ENCODE results near the gene PCDHGC5. TPM values are rescaled to one million over a fixed set of nuclear protein-coding genes. Genes with fewer than 3 reads are reported as not detected.

Gene PCDHGC5
- polyA plus RNA-seq, 4 donors: 0.24 to 1.0 (median 0.38) TPM

DNA sequence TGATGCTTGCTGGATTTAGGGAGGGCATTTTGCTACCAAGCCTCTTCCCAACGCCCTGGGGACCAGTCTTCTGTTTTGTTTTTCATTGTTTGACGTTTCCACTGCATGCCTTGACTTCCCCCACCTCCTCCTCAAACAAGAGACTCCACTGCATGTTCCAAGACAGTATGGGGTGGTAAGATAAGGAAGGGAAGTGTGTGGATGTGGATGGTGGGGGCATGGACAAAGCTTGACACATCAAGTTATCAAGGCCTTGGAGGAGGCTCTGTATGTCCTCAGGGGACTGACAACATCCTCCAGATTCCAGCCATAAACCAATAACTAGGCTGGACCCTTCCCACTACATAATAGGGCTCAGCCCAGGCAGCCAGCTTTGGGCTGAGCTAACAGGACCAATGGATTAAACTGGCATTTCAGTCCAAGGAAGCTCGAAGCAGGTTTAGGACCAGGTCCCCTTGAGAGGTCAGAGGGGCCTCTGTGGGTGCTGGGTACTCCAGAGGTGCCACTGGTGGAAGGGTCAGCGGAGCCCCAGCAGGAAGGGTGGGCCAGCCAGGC is 23.0 kb downstream of the PCDHGC5 start:
- no peak for DNase-seq (ENCODE audit: low read depth in 4 of 4, low spot score in 3 of 4)

- no peak for DNase-seq (ENCODE audit: low read depth in 4 of 4, low spot score in 3 of 4)
Observed at GRCh38 chr5:141512390-141512910, 23.6 kb downstream of the PCDHGC5 start.

- DNase-seq (ENCODE audit: low read depth in 4 of 4, low spot score in 3 of 4): no peak
Observed at GRCh38 chr5:141512911-141513626, 24.2 kb downstream of the PCDHGC5 start.

GRCh38 chr5:141513627-141514329 is 24.9 kb downstream of the PCDHGC5 start:
- DNase-seq (ENCODE audit: low read depth in 4 of 4, low spot score in 3 of 4): peak in 1 of 4 donors; percentile 77

- DNase-seq (ENCODE audit: low read depth in 4 of 4, low spot score in 3 of 4): no peak
Observed at GRCh38 chr5:141514330-141515133, 25.7 kb downstream of the PCDHGC5 start.

- no peak for DNase-seq (ENCODE audit: low read depth in 4 of 4, low spot score in 3 of 4)
Observed at GRCh38 chr5:141515141-141515540, 26.3 kb downstream of the PCDHGC5 start.

DNA sequence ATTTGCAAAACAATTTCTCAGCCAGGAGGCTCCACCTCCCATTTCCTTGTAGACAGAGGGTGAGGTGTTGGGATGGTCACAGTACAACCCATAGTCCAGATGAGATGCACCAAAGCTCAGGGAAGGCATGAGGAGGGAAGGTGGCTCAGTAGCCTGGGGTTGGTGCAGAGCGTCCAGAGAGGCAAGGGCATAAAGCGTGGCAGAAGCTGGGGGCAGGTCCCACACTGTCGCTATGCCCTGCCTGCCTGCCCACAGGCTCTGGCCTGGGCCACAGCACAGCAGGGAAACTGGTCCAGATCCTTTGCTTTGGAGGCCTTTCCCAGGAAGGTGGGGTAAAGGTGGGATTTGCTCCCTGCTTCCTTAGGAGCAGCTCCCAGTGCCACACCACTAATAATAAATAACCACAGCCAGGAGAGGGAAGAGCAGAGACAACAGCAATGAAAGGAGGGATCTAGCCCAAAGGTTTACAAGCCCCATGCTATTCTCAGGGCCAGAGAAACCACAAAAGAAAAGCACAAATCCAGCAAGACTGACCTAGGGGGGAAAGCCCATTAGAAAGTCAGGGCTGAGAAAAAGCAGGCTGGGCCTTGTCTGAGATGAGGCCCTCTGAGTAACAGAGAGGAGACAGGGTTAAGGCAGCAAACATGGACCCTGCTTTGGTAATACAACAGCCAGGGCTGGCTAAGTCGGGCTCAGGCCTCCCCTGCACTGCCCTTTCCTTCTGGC is 27.2 kb downstream of the PCDHGC5 start:
- DNase-seq (ENCODE audit: low read depth in 4 of 4, low spot score in 3 of 4): no peak

DNA sequence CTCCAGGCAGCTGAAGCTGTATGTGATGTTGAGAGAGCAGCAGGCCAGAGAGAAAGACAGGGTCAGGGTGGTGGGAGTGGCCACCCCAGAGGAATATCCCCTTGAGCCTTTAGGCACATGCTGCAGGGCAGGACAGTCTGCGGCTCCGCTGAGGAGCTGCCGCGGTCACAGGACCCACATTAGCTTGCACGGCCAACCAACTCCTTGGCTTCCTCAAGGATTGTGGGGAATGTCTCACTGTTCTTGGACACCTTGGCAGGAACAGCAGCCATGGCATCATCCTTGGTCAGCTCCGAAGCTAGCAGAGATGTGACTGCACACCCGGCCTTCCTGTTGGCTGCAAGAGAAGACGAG is 27.8 kb downstream of the PCDHGC5 start:
- DNase-seq (ENCODE audit: low read depth in 4 of 4, low spot score in 3 of 4): no peak

GRCh38 chr5:141517312-141517711 is 28.4 kb downstream of the PCDHGC5 start:
- no peak for DNase-seq (ENCODE audit: low read depth in 4 of 4, low spot score in 3 of 4)

GRCh38 chr5:141517880-141518617 is 29.2 kb downstream of the PCDHGC5 start:
- DNase-seq (ENCODE audit: low read depth in 4 of 4, low spot score in 3 of 4): no peak

DNA sequence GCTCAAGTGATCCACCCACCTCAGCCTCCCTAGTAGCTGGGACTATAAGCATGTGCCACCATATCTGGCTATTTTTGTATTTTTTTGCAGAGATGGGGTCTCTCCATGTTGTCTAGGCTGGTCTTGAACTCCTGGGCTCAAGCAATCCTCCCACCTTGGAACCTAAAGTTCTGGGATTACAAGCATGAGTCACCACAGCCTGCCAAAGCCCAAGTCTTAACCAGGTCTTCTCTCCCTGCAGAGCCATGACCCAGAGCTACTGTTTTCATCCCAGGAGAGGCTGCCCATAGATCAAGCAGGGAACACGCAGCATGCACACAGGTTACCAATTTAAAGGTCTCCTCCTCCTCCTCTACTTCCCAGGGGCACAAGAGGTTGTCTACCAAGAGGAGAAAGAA is 29.7 kb downstream of the PCDHGC5 start:
- no peak for DNase-seq (ENCODE audit: low read depth in 4 of 4, low spot score in 3 of 4)

- DNase-seq (ENCODE audit: low read depth in 4 of 4, low spot score in 3 of 4): no peak
Observed at GRCh38 chr5:141519605-141520565, 31.0 kb downstream of the PCDHGC5 start.

- DNase-seq (ENCODE audit: low read depth in 4 of 4, low spot score in 3 of 4): peak in 1 of 4 donors; percentile 61
Observed at GRCh38 chr5:141521244-141521781, 32.4 kb downstream of the PCDHGC5 start.

DNA sequence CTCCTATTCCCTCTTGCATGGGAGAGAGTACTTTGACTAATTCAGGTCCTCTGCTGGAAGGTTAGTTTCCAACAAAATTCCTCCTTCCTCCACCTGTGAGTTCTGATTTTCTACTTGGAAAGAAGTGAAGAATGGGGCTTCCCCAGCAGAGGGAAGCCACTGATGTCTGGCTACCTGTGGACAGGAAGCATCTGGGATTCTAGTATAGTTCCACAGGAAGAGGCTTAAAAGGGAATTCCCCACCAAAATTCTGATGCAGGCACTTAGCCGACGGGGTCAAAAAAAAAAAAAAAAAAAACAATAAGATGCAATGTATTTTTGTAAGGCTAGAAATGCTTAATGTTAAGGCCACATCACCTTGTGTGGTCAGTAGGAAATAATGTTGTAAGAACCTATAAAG is 33.4 kb downstream of the PCDHGC5 start:
- no peak for DNase-seq (ENCODE audit: low read depth in 4 of 4, low spot score in 3 of 4)

- DNase-seq (ENCODE audit: low read depth in 4 of 4, low spot score in 3 of 4): no peak
Observed at GRCh38 chr5:141523991-141524390, 35.1 kb downstream of the PCDHGC5 start.

GRCh38 chr5:141524604-141525597 is 36.0 kb downstream of the PCDHGC5 start:
- DNase-seq (ENCODE audit: low read depth in 4 of 4, low spot score in 3 of 4): peak; percentile 90 to 95 (median 91)

GRCh38 chr5:141525653-141526052 is 36.8 kb downstream of the PCDHGC5 start:
- no peak for DNase-seq (ENCODE audit: low read depth in 4 of 4, low spot score in 3 of 4)

Measured in left renal pelvis (tissue), 4 donors.